HEK293 (cell line): ENCODE data around the gene TEC.

Experiments
- CTCF ChIP-seq: fragments of 450-650 bp; formaldehyde crosslinking; IDR thresholded peaks from 2 replicates; pipeline ENCODE4 v1.5.1; 2016; ENCODE audit warnings: missing biosample characterization, missing genetic modification characterization
- GFI1B ChIP-seq: fragments of 450-650 bp; formaldehyde crosslinking; IDR thresholded peaks from 2 replicates; pipeline ENCODE4 v1.5.1; 2016; ENCODE audit warnings: missing biosample characterization, missing genetic modification characterization
- WT1 ChIP-seq: fragments of 450-650 bp; formaldehyde crosslinking; IDR thresholded peaks from 2 replicates; pipeline ENCODE4 v1.5.1; 2016; ENCODE audit warnings: missing biosample characterization, missing genetic modification characterization
- ZNF23 ChIP-seq: fragments of 450-650 bp; formaldehyde crosslinking; IDR thresholded peaks from 2 replicates; pipeline ENCODE4 v1.5.1; 2016; ENCODE audit warnings: missing biosample characterization, missing genetic modification characterization, borderline replicate concordance
- ZNF660 ChIP-seq: fragments of 450-650 bp; IDR thresholded peaks from 2 replicates; pipeline ENCODE4 v1.5.1; 2018; ENCODE audit warnings: missing biosample characterization, mild to moderate bottlenecking, missing genetic modification characterization

DNA sequence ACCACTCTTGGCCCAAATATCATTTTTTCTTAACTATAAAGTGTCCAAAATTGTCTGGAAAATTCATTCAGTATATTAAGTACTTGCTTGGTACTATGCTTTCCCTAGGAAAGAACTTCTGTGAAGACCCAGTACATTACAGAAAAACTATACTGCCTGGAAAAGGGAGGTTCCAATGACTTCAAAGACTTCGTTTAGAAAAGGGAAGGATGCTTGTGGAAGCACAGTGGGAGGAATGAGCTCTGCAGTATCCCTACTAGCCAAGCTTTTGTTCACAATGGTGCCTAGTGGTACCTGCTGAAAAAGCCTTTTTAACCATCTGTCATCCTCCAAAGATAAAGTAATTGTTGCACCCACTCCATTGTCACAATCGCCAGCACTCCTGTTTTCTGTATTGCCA lies 7.2 kb downstream of the TEC start:
- no peak for TF ChIP-seq GFI1B
- no peak for TF ChIP-seq ZNF660 (tag by site-specific recombination)
- TF ChIP-seq WT1 (tag by site-specific recombination) = no peak
- TF ChIP-seq CTCF (tag by site-specific recombination) = no peak
- no peak for TF ChIP-seq ZNF23
